Aorta (tissue), 5 donors: ENCODE measurements around the gene MYBPH. TPM values are rescaled to one million over a fixed set of nuclear protein-coding genes. Genes with fewer than 3 reads are reported as not detected.

Experiments
- ATAC-seq: fragments of 200-7000 bp; cut with Tn5 transposase; one replicate; pipeline ENCODE4 v1.9.1; 2022; ENCODE audit warnings: moderate library complexity; ENCODE audit not compliant: low FRiP score
- DNase-seq, 2 donors: peaks; one replicate each; pipeline ENCODE4 v3.0.0-alpha.2; 2020
- H3K27ac ChIP-seq, 2 donors: one replicate each; pipeline ENCODE4 v1.5.1; 2013; ENCODE audit warnings: low read length in 2 of 2, mild to moderate bottlenecking in 2 of 2, moderate library complexity in 2 of 2, control low read depth in 1 of 2, inconsistent platforms in 1 of 2, low read depth in 1 of 2
- H3K27me3 ChIP-seq, 2 donors: one replicate each; pipeline ENCODE4 v1.6.1; 2013; ENCODE audit warnings: control low read depth in 1 of 2, low read length in 1 of 2, mild to moderate bottlenecking in 1 of 2, moderate library complexity in 1 of 2; ENCODE audit not compliant: insufficient read depth in 2 of 2, control insufficient read depth in 1 of 2
- H3K36me3 ChIP-seq, 2 donors: one replicate each; pipeline ENCODE4 v1.6.1; 2013; ENCODE audit warnings: control low read depth in 1 of 2, low read length in 1 of 2, mild to moderate bottlenecking in 1 of 2; ENCODE audit not compliant: insufficient read depth in 2 of 2, control insufficient read depth in 1 of 2
- H3K4me1 ChIP-seq, 2 donors: one replicate each; pipeline ENCODE4 v1.6.1; 2013; ENCODE audit warnings: low read length in 2 of 2, control low read depth in 1 of 2, mild to moderate bottlenecking in 1 of 2, moderate library complexity in 1 of 2; ENCODE audit not compliant: insufficient read depth in 2 of 2, control insufficient read depth in 1 of 2
- H3K4me3 ChIP-seq, 2 donors: one replicate each; pipeline ENCODE4 v1.5.1; 2013; ENCODE audit warnings: low read length in 2 of 2, control low read depth in 1 of 2, mild to moderate bottlenecking in 1 of 2
- H3K9me3 ChIP-seq: one replicate; pipeline ENCODE4 v1.6.1; 2013; ENCODE audit warnings: mild to moderate bottlenecking, low read length; ENCODE audit not compliant: control insufficient read depth
- WGBS, 2 donors: extraction: QIAGEN DNeasy Blood & Tissue Kit; methylation state at CpG; one replicate each; pipeline ENCODE4 v1.1.7; 2013; 5-methylcytosine and 5-hydroxymethylcytosine counted together
- intact Hi-C, 2 donors: fragments of 100-400 bp; cut with DNase I; formaldehyde crosslinking; loops; one replicate each; pipeline versions ENCODE4 v1.14.2 to v1.15.0; 2022
- polyA plus RNA-seq, 2 donors: library from polyadenylated mRNA; stranded (reverse); fragments of 200-250 nt; gene quantifications; one replicate each; pipeline ENCODE4 v1.2.3, GENCODE V29; 2013
- total RNA-seq, 2 donors: library from RNA; stranded (reverse); fragmentation: NEBNext Ultra II Directional; extraction: Animal tissue kit (Norgen Biotek cat#: 25700); gene quantifications; one replicate each; pipeline ENCODE4 v1.2.1, GENCODE V29; 2021
- donor health status: healthy with polysubstance abuse.
- donor health status: Bipolar disorder and iron deficiency.
- donor health status: DM: no; HTN: no; CAD: no.
- donor health status: DM: no; HTN: no; CAD: no.
- donor health status: DM: yes; HTN: yes; CAD: no.

Gene MYBPH
- total and polyA plus RNA-seq, 4 donors = not detected

DNA sequence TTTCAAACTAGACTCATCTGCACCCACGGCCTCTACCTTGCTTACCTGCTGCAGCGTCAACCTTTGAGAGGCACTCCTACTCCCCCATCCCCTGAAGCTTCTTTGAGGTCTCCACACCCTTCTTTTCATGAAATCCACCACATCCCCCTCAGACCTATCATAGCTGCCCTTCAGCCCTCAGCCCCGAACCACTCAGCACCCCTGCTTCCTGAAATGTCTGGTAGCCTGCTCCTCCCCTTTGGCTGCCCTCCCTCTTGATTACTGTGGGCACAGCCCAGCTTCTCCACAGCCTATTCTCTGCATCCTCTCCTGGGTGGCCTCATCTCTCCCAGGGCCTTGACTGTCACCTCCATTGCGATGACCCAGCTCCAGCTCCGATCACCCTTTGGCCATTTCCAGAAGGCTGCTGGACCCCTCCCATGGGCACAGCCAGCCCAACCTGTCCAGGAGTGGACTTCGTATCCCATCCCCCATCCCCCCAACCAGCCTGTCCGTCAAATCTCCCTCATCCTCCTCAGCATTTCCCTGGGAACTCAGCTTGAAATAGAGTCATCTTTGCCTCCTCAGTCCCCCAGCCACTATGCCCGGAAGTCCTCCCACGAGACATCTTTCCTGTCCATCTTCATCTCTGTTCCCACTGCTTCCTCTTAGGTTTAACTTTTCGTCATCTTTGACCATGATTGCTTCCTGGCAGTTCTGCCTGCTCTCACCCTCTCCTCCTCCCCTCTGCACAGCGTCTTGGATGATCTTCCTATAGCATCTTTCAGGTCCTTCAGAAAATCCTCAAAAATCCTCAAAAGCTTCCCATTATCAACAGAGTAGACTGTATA, 54.2 kb downstream of the MYBPH start:
- ATAC-seq (no peak), DNase-seq (no peak)
- H3K27me3 ChIP-seq = no peaks in the 10 kb centered on the region
- no peaks in the 10 kb centered on the region for H3K36me3 ChIP-seq
- no peak overlapping the region for H3K27ac ChIP-seq
- H3K4me1 ChIP-seq = no peaks in the 10 kb centered on the region
- no peak overlapping the region for H3K4me3 ChIP-seq
- intact Hi-C loops = no loop called here
- H3K9me3 ChIP-seq = no peaks in the 10 kb centered on the region
- WGBS, 2 donors = 72 to 75% methylated on average over 11 of the region's 11 CpGs

DNA sequence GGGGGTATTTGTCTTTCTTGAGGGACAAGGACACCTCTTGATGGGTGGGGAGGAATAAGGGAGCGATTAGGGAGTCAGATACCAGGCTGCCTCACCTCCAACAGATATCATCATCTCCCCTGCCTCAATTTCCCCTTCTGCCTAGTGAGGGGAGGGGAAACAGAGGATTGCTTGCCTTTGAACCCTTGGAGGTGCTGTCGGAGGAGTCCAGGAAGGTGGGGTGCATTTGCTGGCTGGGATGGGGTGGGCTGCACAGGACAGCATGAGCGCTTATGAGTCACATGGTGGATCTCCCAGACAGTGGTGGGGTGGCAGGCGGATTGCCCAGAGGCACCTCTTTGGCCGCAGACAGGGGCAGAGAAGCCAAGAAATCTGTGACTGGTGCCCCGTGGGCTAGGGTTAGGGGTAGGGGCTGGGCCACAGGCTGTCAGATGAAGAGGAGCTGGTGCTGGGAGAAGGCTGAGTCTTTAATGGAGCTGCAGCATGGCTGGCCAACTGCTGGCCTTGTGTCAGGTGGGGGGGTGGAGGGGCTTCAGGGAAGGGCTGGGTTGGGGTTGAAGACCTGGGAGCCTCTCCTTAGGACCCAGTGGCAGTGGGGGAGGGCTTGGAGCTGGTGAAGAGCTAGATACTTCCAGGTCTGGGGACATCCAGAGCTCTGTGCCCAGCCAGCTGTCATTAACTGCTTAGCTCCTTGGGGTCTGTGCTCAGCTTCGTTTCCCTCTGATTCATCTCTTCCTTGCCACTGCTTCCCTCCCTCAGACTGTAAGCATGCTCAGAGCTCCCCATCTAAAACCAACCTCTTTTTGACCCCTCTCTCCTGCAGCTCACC, 55.1 kb downstream of the MYBPH start:
- DNase-seq = no peak
- ATAC-seq = no peak
- intact Hi-C loops = no loop called here
- Histone ChIP-seq H3K9me3 (no peaks in the 10 kb centered on the region), H3K4me3 (no peak overlapping the region), H3K27ac (no peak overlapping the region), H3K4me1 (no peaks in the 10 kb centered on the region), H3K36me3 (no peaks in the 10 kb centered on the region), H3K27me3 (no peaks in the 10 kb centered on the region)
- WGBS, 2 donors = 79 to 81% methylated on average over 7 of the region's 7 CpGs

Other genes starting within 250 kb of the MYBPH start
- gene KLHL12, start 248.6 kb downstream of the MYBPH start, total RNA-seq = 10 to 100 TPM; 15.9 to 17.9 TPM
- 10 to 100 TPM; 12.6 to 13.6 TPM for gene KLHL12, start 248.6 kb downstream of the MYBPH start, polyA plus RNA-seq
- 10 to 100 TPM; 55.2 to 61.3 TPM for gene ADIPOR1, start 217.5 kb downstream of the MYBPH start, total RNA-seq
- 10 to 100 TPM; 66.2 to 72.4 TPM for gene ADIPOR1, start 217.5 kb downstream of the MYBPH start, polyA plus RNA-seq
- 10 to 100 TPM; 41.5 to 53.1 TPM for gene CYB5R1, start 208.6 kb downstream of the MYBPH start, total RNA-seq
- gene CYB5R1, start 208.6 kb downstream of the MYBPH start, polyA plus RNA-seq = 10 to 100 TPM; 33.2 to 76.0 TPM
- gene TMEM183A, start 168.5 kb downstream of the MYBPH start, total RNA-seq = 10 to 100 TPM; 43.9 to 47.7 TPM
- gene TMEM183A, start 168.5 kb downstream of the MYBPH start, polyA plus RNA-seq = 10 to 100 TPM; 46.9 to 55.7 TPM
- gene PPFIA4, start 149.3 kb downstream of the MYBPH start, total RNA-seq = 10 to 100 TPM; 20.2 to 22.7 TPM
- 1 to 10 TPM; 3.3 to 5.9 TPM for gene PPFIA4, start 149.3 kb downstream of the MYBPH start, polyA plus RNA-seq
- gene MYOG, start 89.8 kb downstream of the MYBPH start, total RNA-seq = not detected
- not detected for gene MYOG, start 89.8 kb downstream of the MYBPH start, polyA plus RNA-seq
- 1 to 10 TPM in 1 of 2 donors, under 1 TPM in 1; 0.71 to 2.5 TPM for gene ADORA1, start 48.1 kb downstream of the MYBPH start, total RNA-seq
- gene ADORA1, start 48.1 kb downstream of the MYBPH start, polyA plus RNA-seq = not detected
- 10 to 100 TPM; 17.8 to 34.2 TPM for gene CHI3L1, start 10.9 kb upstream of the MYBPH start, total RNA-seq
- 1 to 10 TPM in 1 of 2 donors, under 1 TPM in 1; 0.87 to 5.4 TPM for gene CHI3L1, start 10.9 kb upstream of the MYBPH start, polyA plus RNA-seq
- 1 to 10 TPM; 1.3 to 2.2 TPM for gene CHIT1, start 53.8 kb upstream of the MYBPH start, total RNA-seq
- 10 to 100 TPM in 1 of 2 donors, under 1 TPM in 1; 0.56 to 16.4 TPM for gene CHIT1, start 53.8 kb upstream of the MYBPH start, polyA plus RNA-seq
- gene BTG2, start 129.7 kb upstream of the MYBPH start, total RNA-seq = 100 to 1,000 TPM in 1 of 2 donors, 10 to 100 TPM in 1; 51.6 to 302 TPM
- 100 to 1,000 TPM in 1 of 2 donors, 10 to 100 TPM in 1; 36.2 to 117 TPM for gene BTG2, start 129.7 kb upstream of the MYBPH start, polyA plus RNA-seq
- 100 to 1,000 TPM; 204 to 353 TPM for gene FMOD, start 175.3 kb upstream of the MYBPH start, total RNA-seq
- 100 to 1,000 TPM; 159 to 177 TPM for gene FMOD, start 175.3 kb upstream of the MYBPH start, polyA plus RNA-seq